GM12801 (cell line): ENCODE data around the gene PRICKLE4.

Experiments used
- CTCF ChIP-seq: IDR thresholded peaks from one replicate; pipeline ENCODE4 v1.5.1; 2011; ENCODE audit warnings: control low read depth; ENCODE audit not compliant: insufficient read length; ENCODE audit errors: extremely low read depth

Gene PRICKLE4

GRCh38 chr6:41748102-41748477 lies 32.5 kb upstream of the PRICKLE4 start:
- no peak for TF ChIP-seq CTCF

- no peak for TF ChIP-seq CTCF
Observed at GRCh38 chr6:41748542-41748941, 32.0 kb upstream of the PRICKLE4 start.

GRCh38 chr6:41750374-41750773 lies 30.2 kb upstream of the PRICKLE4 start:
- TF ChIP-seq CTCF = no peak

- no peak for TF ChIP-seq CTCF
Observed at GRCh38 chr6:41755895-41756294, 24.7 kb upstream of the PRICKLE4 start.

GRCh38 chr6:41756354-41756753 lies 24.2 kb upstream of the PRICKLE4 start:
- no peak for TF ChIP-seq CTCF

- TF ChIP-seq CTCF = no peak
Observed at GRCh38 chr6:41757271-41757670, 23.3 kb upstream of the PRICKLE4 start.

GRCh38 chr6:41757931-41758640 lies 22.5 kb upstream of the PRICKLE4 start:
- TF ChIP-seq CTCF = no peak
